Measurements from ENCODE around the gene CLNK. TPM values are rescaled to one million over a fixed set of nuclear protein-coding genes. Genes with fewer than 3 reads are reported as not detected.

Gene CLNK
- total RNA-seq, 1 donor from 2014 or later, result not detected

GRCh38 chr4:10696253-10696652 lies 11.7 kb upstream of the CLNK start:
- H3K27me3 ChIP-seq, result no peaks in the 10 kb centered on the region
- H3K9me3 ChIP-seq, result no peaks in the 10 kb centered on the region
- TF ChIP-seq CTCF (IDR thresholded peaks at IDR 0.05), result no peak
- no peak for TF ChIP-seq POLR2A (IDR thresholded peaks at IDR 0.05)
- TF ChIP-seq POLR2AphosphoS5 (IDR thresholded peaks at IDR 0.05; ENCODE audit: insufficient read depth in 1 of 2, low read depth in 1 of 2), result no peak
- no peaks in the 10 kb centered on the region for H3K4me1 ChIP-seq
- no peaks in the 10 kb centered on the region for H3K36me3 ChIP-seq
- H3K4me3 ChIP-seq, result no peak overlapping the region
- DNase-seq (ENCODE audit: extremely low spot score in 2 of 2), result no peak
- no peak overlapping the region for H3K27ac ChIP-seq
- intact Hi-C loops (cut with DNase I), result no loop called here

GRCh38 chr4:10694828-10695209 lies 10.3 kb upstream of the CLNK start:
- TF ChIP-seq POLR2AphosphoS5 (IDR thresholded peaks at IDR 0.05; ENCODE audit: insufficient read depth in 1 of 2, low read depth in 1 of 2), result no peak
- no peak for TF ChIP-seq POLR2A (IDR thresholded peaks at IDR 0.05)
- no peak for TF ChIP-seq CTCF (IDR thresholded peaks at IDR 0.05)
- no peak overlapping the region for H3K27ac ChIP-seq
- H3K4me1 ChIP-seq, result no peaks in the 10 kb centered on the region
- intact Hi-C loops (cut with DNase I), result no loop called here
- no peak for DNase-seq (ENCODE audit: extremely low spot score in 2 of 2)
- H3K9me3 ChIP-seq, result no peaks in the 10 kb centered on the region
- H3K36me3 ChIP-seq, result no peaks in the 10 kb centered on the region
- H3K4me3 ChIP-seq, result no peak overlapping the region
- H3K27me3 ChIP-seq, result no peaks in the 10 kb centered on the region

- intact Hi-C loops (cut with DNase I), result no loop called here
- TF ChIP-seq POLR2A (IDR thresholded peaks at IDR 0.05) (no peak), POLR2AphosphoS5 (IDR thresholded peaks at IDR 0.05; ENCODE audit: insufficient read depth in 1 of 2, low read depth in 1 of 2) (no peak), CTCF (IDR thresholded peaks at IDR 0.05) (no peak)
- Histone ChIP-seq H3K27me3 (no peaks in the 10 kb centered on the region), H3K27ac (no peak overlapping the region), H3K4me3 (no peak overlapping the region), H3K9me3 (no peaks in the 10 kb centered on the region), H3K4me1 (no peaks in the 10 kb centered on the region), H3K36me3 (no peaks in the 10 kb centered on the region)
- DNase-seq (ENCODE audit: extremely low spot score in 2 of 2), result no peak
Measured at GRCh38 chr4:10694151-10694827, 9.7 kb upstream of the CLNK start.

- no peak for TF ChIP-seq CTCF (IDR thresholded peaks at IDR 0.05)
- Histone ChIP-seq H3K27me3 (no peaks in the 10 kb centered on the region), H3K4me1 (no peaks in the 10 kb centered on the region), H3K27ac (no peak overlapping the region), H3K36me3 (no peaks in the 10 kb centered on the region), H3K9me3 (no peaks in the 10 kb centered on the region), H3K4me3 (no peak overlapping the region)
- DNase-seq (ENCODE audit: extremely low spot score in 2 of 2), result no peak
- intact Hi-C loops (cut with DNase I), result no loop called here
Measured at GRCh38 chr4:10691651-10692050, 7.1 kb upstream of the CLNK start.

GRCh38 chr4:10690185-10690907 lies 5.8 kb upstream of the CLNK start:
- intact Hi-C loops (cut with DNase I), result no loop called here
- DNase-seq (ENCODE audit: extremely low spot score in 2 of 2), result no peak
- no peaks in the 10 kb centered on the region for H3K27me3 ChIP-seq
- no peaks in the 10 kb centered on the region for H3K36me3 ChIP-seq
- H3K27ac ChIP-seq, result no peak overlapping the region
- H3K4me1 ChIP-seq, result no peaks in the 10 kb centered on the region
- no peak for TF ChIP-seq POLR2A (IDR thresholded peaks at IDR 0.05)
- H3K4me3 ChIP-seq, result no peak overlapping the region
- no peaks in the 10 kb centered on the region for H3K9me3 ChIP-seq
